HCT116 (cell line): ENCODE measurements around the gene NUP43. TPM values are rescaled to one million over a fixed set of nuclear protein-coding genes. Genes with fewer than 3 reads are reported as not detected.
"Not testable (repeated sequence)": the region's sequence is repeated elsewhere in the genome, so short reads cannot be mapped to it uniquely, and the experiment has no call there.

Source experiments
- ATAC-seq: fragments of 200-7000 bp; cut with Tn5 transposase; 2 replicates; pipeline ENCODE4 v1.9.1; 2020; ENCODE audit warnings: mild to moderate bottlenecking, moderate library complexity
- BruUV-seq: library from RNA; stranded (reverse); fragments of 400-500 nt; replicated peaks from 2 replicates; lab custom pipeline; 2021; lab: Mats Ljungman, UMichigan
- CTCF ChIA-PET: fragments of 300-600 bp; sonication (Branson Sonifier 250); formaldehyde crosslinking; loops from one replicate; lab custom pipeline; 2021; ENCODE audit warnings: antibody characterized with exemption; lab: Charles Lee
- POLR2A ChIA-PET: fragments of 300-600, 350-600 bp; sonication (Branson Sonifier 250); formaldehyde crosslinking; loops from one replicate; lab custom pipeline; 2021; ENCODE audit warnings: antibody characterized with exemption; lab: Charles Lee
- RAD21 ChIA-PET, 2 experiments: fragments of 300-600 bp; sonication (Branson Sonifier 250); formaldehyde crosslinking; loops; one replicate each; lab custom pipeline; 2023; ENCODE audit warnings: low total read pairs in 2 of 2; ENCODE audit not compliant: uncharacterized antibody in 2 of 2, unreplicated experiment in 2 of 2, low non-redundant PET in 1 of 2; lab: Charles Lee
- DNase-seq: peaks from one replicate; pipeline ENCODE4 v3.0.0-alpha.2; 2010; ENCODE audit warnings: low read depth, low spot score
- H2AFZ ChIP-seq: fragments of 200-600 bp; shearing (Covaris generic), sonication (generic); 2 replicates; pipeline ENCODE4 v1.6.1; 2017; ENCODE audit warnings: low read depth, mixed run types, mixed read lengths, antibody characterized with exemption, low read length; ENCODE audit not compliant: poor library complexity, severe bottlenecking
- H3K27ac ChIP-seq: 2 replicates; pipeline ENCODE4 v1.5.1; 2012; ENCODE audit warnings: low read depth, low read length
- H3K27me3 ChIP-seq: fragments of 200-600 bp; sonication (generic); 2 replicates; pipeline ENCODE4 v1.6.1; 2016; ENCODE audit warnings: mixed run types, low read length, mixed read lengths; ENCODE audit not compliant: insufficient read depth
- H3K36me3 ChIP-seq, 2 experiments: fragments of 200-500 bp in 1 of 2; fragments of 200-600 bp in 1 of 2; sonication (Bioruptor generic) in 1 of 2; sonication (generic) in 1 of 2; 2 replicates each; pipeline versions ENCODE4 v1.5.1 to v1.6.1; 2014 to 2016; ENCODE audit warnings: low read length in 2 of 2, inconsistent platforms in 1 of 2, mixed read lengths in 1 of 2, mixed run types in 1 of 2; ENCODE audit not compliant: insufficient read depth in 2 of 2, control insufficient read depth in 1 of 2
- H3K4me1 ChIP-seq, 2 experiments: fragments of 200-600 bp in 1 of 2; sonication (generic) in 1 of 2; 2 replicates each; pipeline versions ENCODE4 v1.5.1 to v1.6.1; 2012 to 2017; ENCODE audit warnings: low read length in 2 of 2, inconsistent platforms in 1 of 2, mild to moderate bottlenecking in 1 of 2, mixed read lengths in 1 of 2, mixed run types in 1 of 2, moderate library complexity in 1 of 2; ENCODE audit not compliant: insufficient read depth in 2 of 2, control insufficient read depth in 1 of 2
- H3K4me2 ChIP-seq: fragments of 200-600 bp; sonication (generic); 2 replicates; pipeline ENCODE4 v1.6.1; 2017; ENCODE audit warnings: mixed run types, low read length, mixed read lengths
- H3K4me3 ChIP-seq, 2 experiments: fragments of 200-600 bp in 1 of 2; sonication (generic) in 1 of 2; replicated peaks in 1 of 2; 2 replicates each; pipeline ENCODE4 v1.5.1; 2011 to 2016; ENCODE audit warnings: low read length in 2 of 2, control low read depth in 1 of 2, low read depth in 1 of 2, mild to moderate bottlenecking in 1 of 2, mixed read lengths in 1 of 2, mixed run types in 1 of 2
- H3K79me2 ChIP-seq: fragments of 200-600 bp; sonication (generic); 2 replicates; pipeline ENCODE4 v1.6.1; 2017; ENCODE audit warnings: mild to moderate bottlenecking, mixed run types, low read length, moderate library complexity, mixed read lengths; ENCODE audit not compliant: insufficient read depth
- H3K9ac ChIP-seq: fragments of 200-600 bp; sonication (generic); 2 replicates; pipeline ENCODE4 v1.6.1; 2016; ENCODE audit warnings: low read length, mixed read lengths
- H3K9me2 ChIP-seq: fragments of 200-600 bp; sonication (generic), shearing (Covaris generic); 2 replicates; pipeline ENCODE4 v1.6.1; 2017; ENCODE audit warnings: mixed run types, mild to moderate bottlenecking, moderate library complexity; ENCODE audit not compliant: insufficient read depth
- H3K9me3 ChIP-seq, 2 experiments: fragments of 200-500 bp in 1 of 2; fragments of 200-600 bp in 1 of 2; sonication (Bioruptor generic) in 1 of 2; sonication (generic) in 1 of 2; 2 replicates each; pipeline ENCODE4 v1.6.1; 2014 to 2017; ENCODE audit warnings: low read length in 2 of 2, mixed read lengths in 2 of 2, inconsistent platforms in 1 of 2, low read depth in 1 of 2, mild to moderate bottlenecking in 1 of 2, mixed run types in 1 of 2, moderate library complexity in 1 of 2; ENCODE audit not compliant: control insufficient read depth in 1 of 2, insufficient read depth in 1 of 2
- H4K20me1 ChIP-seq: fragments of 200-600 bp; sonication (generic), shearing (Covaris generic); 2 replicates; pipeline ENCODE4 v1.6.1; 2017; ENCODE audit warnings: mixed run types, mild to moderate bottlenecking, moderate library complexity; ENCODE audit not compliant: insufficient read depth
- FOSL1 ChIP-seq: IDR thresholded peaks from 2 replicates; pipeline ENCODE4 v1.6.1; 2012; ENCODE audit warnings: low read depth
- POLR2AphosphoS5 ChIP-seq: IDR thresholded peaks from 2 replicates; pipeline ENCODE4 v1.6.1; 2011; ENCODE audit warnings: mild to moderate bottlenecking, low read depth, low read length, moderate library complexity
- SP1 ChIP-seq: IDR thresholded peaks from 2 replicates; pipeline ENCODE4 v1.6.1; 2012; ENCODE audit warnings: low read depth
- TCF7L2 ChIP-seq: IDR thresholded peaks from 2 replicates; pipeline ENCODE4 v1.7.0; 2011; ENCODE audit warnings: borderline replicate concordance, inconsistent platforms; ENCODE audit not compliant: insufficient read depth, insufficient read length; ENCODE audit errors: extremely low read depth
- intact Hi-C: fragments of 100-400 bp; cut with micrococcal nuclease; formaldehyde crosslinking; loops from 2 replicates; pipeline ENCODE4 v1.10.0; 2022
- total RNA-seq: library from RNA; stranded (reverse); gene quantifications from one replicate; pipeline ENCODE4 v1.2.1, GENCODE V29; 2021; ENCODE audit not compliant: unreplicated experiment
- TF ChIP-seq, protein P1 (sequence below): IDR thresholded peaks from 2 replicates; pipeline ENCODE4 v1.6.1; 2012; ENCODE audit warnings: low read depth

NUP43 gene
- total RNA-seq, 1 experiment from 2014 or later: 51.0 TPM

DNA sequence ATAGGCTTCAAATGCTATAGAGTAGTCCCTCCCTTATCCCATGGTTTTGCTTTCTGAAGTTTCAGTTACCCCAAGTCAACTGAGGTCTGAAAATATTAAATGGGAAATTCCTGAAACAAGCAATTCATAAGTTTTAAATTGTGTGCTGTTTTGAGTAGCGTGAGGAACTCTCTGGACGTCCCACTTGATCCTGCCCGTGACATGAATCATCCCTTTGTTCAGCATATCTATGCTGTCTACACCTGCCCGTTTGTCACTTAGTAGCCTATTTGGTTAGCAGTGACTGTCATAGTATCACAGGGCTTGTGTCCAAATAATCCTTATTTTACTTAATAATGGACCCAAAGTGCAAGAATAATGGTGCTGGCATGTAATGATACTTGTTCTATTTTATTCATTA lies 8.2 kb upstream of the NUP43 start (continued):
- TF ChIP-seq, protein P1, sequence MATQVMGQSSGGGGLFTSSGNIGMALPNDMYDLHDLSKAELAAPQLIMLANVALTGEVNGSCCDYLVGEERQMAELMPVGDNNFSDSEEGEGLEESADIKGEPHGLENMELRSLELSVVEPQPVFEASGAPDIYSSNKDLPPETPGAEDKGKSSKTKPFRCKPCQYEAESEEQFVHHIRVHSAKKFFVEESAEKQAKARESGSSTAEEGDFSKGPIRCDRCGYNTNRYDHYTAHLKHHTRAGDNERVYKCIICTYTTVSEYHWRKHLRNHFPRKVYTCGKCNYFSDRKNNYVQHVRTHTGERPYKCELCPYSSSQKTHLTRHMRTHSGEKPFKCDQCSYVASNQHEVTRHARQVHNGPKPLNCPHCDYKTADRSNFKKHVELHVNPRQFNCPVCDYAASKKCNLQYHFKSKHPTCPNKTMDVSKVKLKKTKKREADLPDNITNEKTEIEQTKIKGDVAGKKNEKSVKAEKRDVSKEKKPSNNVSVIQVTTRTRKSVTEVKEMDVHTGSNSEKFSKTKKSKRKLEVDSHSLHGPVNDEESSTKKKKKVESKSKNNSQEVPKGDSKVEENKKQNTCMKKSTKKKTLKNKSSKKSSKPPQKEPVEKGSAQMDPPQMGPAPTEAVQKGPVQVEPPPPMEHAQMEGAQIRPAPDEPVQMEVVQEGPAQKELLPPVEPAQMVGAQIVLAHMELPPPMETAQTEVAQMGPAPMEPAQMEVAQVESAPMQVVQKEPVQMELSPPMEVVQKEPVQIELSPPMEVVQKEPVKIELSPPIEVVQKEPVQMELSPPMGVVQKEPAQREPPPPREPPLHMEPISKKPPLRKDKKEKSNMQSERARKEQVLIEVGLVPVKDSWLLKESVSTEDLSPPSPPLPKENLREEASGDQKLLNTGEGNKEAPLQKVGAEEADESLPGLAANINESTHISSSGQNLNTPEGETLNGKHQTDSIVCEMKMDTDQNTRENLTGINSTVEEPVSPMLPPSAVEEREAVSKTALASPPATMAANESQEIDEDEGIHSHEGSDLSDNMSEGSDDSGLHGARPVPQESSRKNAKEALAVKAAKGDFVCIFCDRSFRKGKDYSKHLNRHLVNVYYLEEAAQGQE: no peak
- TF ChIP-seq FOSL1 (no peak), TCF7L2 (no peak), POLR2AphosphoS5 (no peak), SP1 (no peak)
- TF ChIP-seq, all 23 proteins: peak for 0

DNA sequence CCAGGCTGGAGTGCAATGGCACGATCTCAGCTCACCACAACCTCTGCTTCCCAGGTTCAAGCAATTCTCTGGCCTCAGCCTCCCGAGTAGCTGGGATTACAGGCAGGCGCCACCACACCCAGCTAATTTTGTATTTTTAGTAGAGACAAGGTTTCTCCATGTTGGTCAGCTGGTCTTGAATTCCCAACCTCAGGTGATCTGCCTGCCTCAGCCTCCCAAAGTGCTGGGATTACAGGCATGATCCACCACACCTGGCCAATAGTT lies 7.0 kb upstream of the NUP43 start:
- BruUV-seq, DNase-seq, H3K9ac ChIP-seq, H3K9me3 ChIP-seq, H3K27me3 ChIP-seq, intact Hi-C loops, H3K4me2 ChIP-seq, H3K27ac ChIP-seq, CTCF ChIA-PET, H4K20me1 ChIP-seq, ATAC-seq, H3K4me3 ChIP-seq, POLR2A ChIA-PET, H3K9me2 ChIP-seq, H2AFZ ChIP-seq, H3K36me3 ChIP-seq: not testable (repeated sequence)
- H3K4me1 ChIP-seq: peaks cover 9 to 14% of the 10 kb centered on the region in 2 experiments
- peaks cover 85% of the 10 kb centered on the region for H3K79me2 ChIP-seq
- RAD21 ChIA-PET: interaction anchor here in 1 of 2 experiments (0.6 kb wide), 1 partner anchor 63 kb away, joined by 3 read pairs; no protein-coding TSS in a partner anchor
